Common myeloid progenitor, CD34-positive (primary cell): ENCODE measurements around the gene CMTR2.
"Not testable (repeated sequence)": the region's sequence is repeated elsewhere in the genome, so short reads cannot be mapped to it uniquely, and the experiment has no call there.

ENCODE experiments used
- CTCF ChIA-PET: fragments of 350-600 bp; sonication (Branson Sonifier 250); formaldehyde crosslinking; loops from one replicate; lab custom pipeline; 2021; ENCODE audit warnings: antibody characterized with exemption; lab: Charles Lee
- POLR2A ChIA-PET: fragments of 350-600 bp; sonication (Branson Sonifier 250); formaldehyde crosslinking; loops from one replicate; lab custom pipeline; 2021; ENCODE audit warnings: antibody characterized with exemption; lab: Charles Lee
- DNase-seq, 3 donors: peaks; one replicate each; pipeline versions ENCODE4 v3.0.0 to v3.0.0-alpha.2; 2013
- H3K27ac ChIP-seq, 2 experiments: 1 replicate in 1 of 2; 2 replicates in 1 of 2; pipeline ENCODE4 v1.7.0; 2013; ENCODE audit warnings: inconsistent platforms in 2 of 2, low read length in 2 of 2, mild to moderate bottlenecking in 2 of 2, low read depth in 1 of 2, moderate library complexity in 1 of 2; ENCODE audit not compliant: severe bottlenecking in 2 of 2, insufficient read depth in 1 of 2, poor library complexity in 1 of 2
- H3K27me3 ChIP-seq, 5 experiments: replicated peaks in 2 of 5; 1 replicate in 3 of 5; 2 replicates in 2 of 5; pipeline versions ENCODE4 v1.6.1 to v1.7.0; 2013; ENCODE audit warnings: low read length in 4 of 5, mild to moderate bottlenecking in 2 of 5, moderate library complexity in 2 of 5, inconsistent platforms in 1 of 5; ENCODE audit not compliant: insufficient read depth in 5 of 5, control insufficient read depth in 4 of 5
- H3K36me3 ChIP-seq, 4 experiments: 1 replicate in 2 of 4; 2 replicates in 2 of 4; pipeline versions ENCODE4 v1.6.1 to v1.7.0; 2013; ENCODE audit warnings: low read length in 3 of 4, control low read depth in 1 of 4, mild to moderate bottlenecking in 1 of 4; ENCODE audit not compliant: control insufficient read depth in 4 of 4, insufficient read depth in 4 of 4
- H3K4me1 ChIP-seq, 4 experiments: 1 replicate in 3 of 4; 2 replicates in 1 of 4; pipeline versions ENCODE4 v1.6.1 to v1.7.1; 2013; ENCODE audit warnings: low read length in 3 of 4, mild to moderate bottlenecking in 3 of 4, control low read depth in 1 of 4, inconsistent platforms in 1 of 4, moderate library complexity in 1 of 4; ENCODE audit not compliant: control insufficient read depth in 4 of 4, insufficient read depth in 4 of 4; ENCODE audit errors: control extremely low read depth in 1 of 4
- H3K4me3 ChIP-seq, 7 experiments: 1 replicate in 4 of 7; 2 replicates in 3 of 7; pipeline versions ENCODE4 v1.5.1 to v1.7.0; 2013; ENCODE audit warnings: mild to moderate bottlenecking in 7 of 7, low read length in 6 of 7, moderate library complexity in 6 of 7, inconsistent platforms in 2 of 7, low read depth in 2 of 7, control low read depth in 1 of 7; ENCODE audit not compliant: insufficient read depth in 4 of 7, control insufficient read depth in 1 of 7; ENCODE audit errors: extremely low read depth in 1 of 7
- H3K9me3 ChIP-seq, 5 experiments: 1 replicate in 4 of 5; 2 replicates in 1 of 5; pipeline versions ENCODE4 v1.6.1 to v1.7.1; 2013; ENCODE audit warnings: low read length in 4 of 5, mild to moderate bottlenecking in 2 of 5, inconsistent platforms in 1 of 5, low read depth in 1 of 5, moderate library complexity in 1 of 5; ENCODE audit not compliant: control insufficient read depth in 4 of 5, insufficient read depth in 2 of 5; ENCODE audit errors: control extremely low read depth in 1 of 5
- WGBS: methylation state at CpG from one replicate; pipeline ENCODE4 v1.1.5; 2013; ENCODE audit not compliant: insufficient coverage; 5-methylcytosine and 5-hydroxymethylcytosine counted together

Gene CMTR2

GRCh38 chr16:71315269-71315668 is 26.1 kb upstream of the CMTR2 start:
- Histone ChIP-seq H3K9me3 (no peaks in the 10 kb centered on the region), H3K27me3 (peaks cover 2 to 21% (median 3%) of the 10 kb centered on the region in 5 experiments), H3K36me3 (no peaks in the 10 kb centered on the region), H3K4me3 (no peak overlapping the region), H3K27ac (no peak overlapping the region), H3K4me1 (no peaks in the 10 kb centered on the region)
- WGBS, result 86% methylated on average over 1 of the region's 3 CpGs
- DNase-seq, result no peak
- ChIA-PET CTCF (interaction anchor here (0.6 to 1.4 kb wide), 3 partner anchors 26 to 185 kb away, joined by 3 read pairs; no protein-coding TSS in a partner anchor), POLR2A (no interaction called here)

DNA sequence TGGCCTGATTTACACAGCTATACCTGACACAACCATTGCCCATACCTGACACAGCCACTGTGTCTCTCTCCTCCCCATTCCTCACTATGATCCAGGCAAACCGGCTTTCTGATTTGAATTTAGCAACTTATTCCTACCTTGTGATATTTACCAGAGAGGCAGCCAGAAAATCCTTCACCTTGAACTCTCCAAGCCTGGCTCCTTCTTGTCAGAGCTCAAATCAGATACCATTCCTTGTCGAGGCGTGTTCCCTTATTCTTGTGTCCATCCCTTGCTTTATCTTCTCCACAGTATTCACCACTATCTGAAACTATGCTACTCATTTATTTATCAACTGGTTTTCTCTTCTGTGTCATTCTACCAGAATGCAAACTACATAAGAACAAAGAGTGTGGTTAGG is 24.4 kb upstream of the CMTR2 start:
- H3K27me3 ChIP-seq, result peaks cover 2 to 25% (median 9%) of the 10 kb centered on the region in 5 experiments
- H3K27ac ChIP-seq, H3K4me1 ChIP-seq, H3K4me3 ChIP-seq, H3K9me3 ChIP-seq, H3K36me3 ChIP-seq, CTCF ChIA-PET, DNase-seq: not testable (repeated sequence)
- POLR2A ChIA-PET, result interaction anchor here (0.7 kb wide), 1 partner anchor 153 kb away, joined by 3 read pairs; no protein-coding TSS in a partner anchor
- whole genome bisulfite sequencing, result 94% methylated on average over 2 of the region's 3 CpGs

- Histone ChIP-seq H3K4me3 (no peak overlapping the region), H3K36me3 (no peaks in the 10 kb centered on the region), H3K4me1 (no peaks in the 10 kb centered on the region), H3K9me3 (no peaks in the 10 kb centered on the region), H3K27ac (no peak overlapping the region), H3K27me3 (peaks cover 0 to 25% (median 9%) of the 10 kb centered on the region in 5 experiments)
- 26% methylated on average over 6 of the region's 7 CpGs for WGBS
- ChIA-PET POLR2A (no interaction called here), CTCF (interaction anchor here (0.6 to 2.8 kb wide), 16 partner anchors 9 to 189 kb away, joined by 3 to 8 read pairs (median 4); no protein-coding TSS in a partner anchor)
- peak; percentile 22 to 54 (median 44) for DNase-seq
Measured at GRCh38 chr16:71311553-71312158, 22.5 kb upstream of the CMTR2 start.

- 95% methylated on average over 4 of the region's 5 CpGs for WGBS
- peaks cover 0 to 26% (median 3%) of the 10 kb centered on the region in 5 experiments for H3K27me3 ChIP-seq
- no peak overlapping the region for H3K27ac ChIP-seq
- no peak overlapping the region for H3K4me3 ChIP-seq
- peak in 1 of 3 donors; percentile 10 for DNase-seq
- POLR2A ChIA-PET, result no interaction called here
- H3K36me3 ChIP-seq, result no peaks in the 10 kb centered on the region
- no peaks in the 10 kb centered on the region for H3K4me1 ChIP-seq
- CTCF ChIA-PET, result interaction anchor here (0.6 kb wide), 1 partner anchor 156 kb away, joined by 4 read pairs; no protein-coding TSS in a partner anchor
- H3K9me3 ChIP-seq, result peaks cover 0 to 7% (median 0%) of the 10 kb centered on the region in 5 experiments
Measured at GRCh38 chr16:71303938-71304337, 14.7 kb upstream of the CMTR2 start.

- WGBS, result 100% methylated on average over 1 of the region's 2 CpGs
- H3K4me1 ChIP-seq, result no peaks in the 10 kb centered on the region
- no peaks in the 10 kb centered on the region for H3K9me3 ChIP-seq
- H3K36me3 ChIP-seq, result no peaks in the 10 kb centered on the region
- H3K4me3 ChIP-seq, result no peak overlapping the region
- POLR2A ChIA-PET, result no interaction called here
- H3K27me3 ChIP-seq, result peaks cover 0 to 42% (median 5%) of the 10 kb centered on the region in 5 experiments
- CTCF ChIA-PET, result no interaction called here
- DNase-seq, result no peak
- no peak overlapping the region for H3K27ac ChIP-seq
Measured at GRCh38 chr16:71297341-71297634, 8.1 kb upstream of the CMTR2 start.

GRCh38 chr16:71296584-71297340 is 7.6 kb upstream of the CMTR2 start:
- DNase-seq, result no peak
- ChIA-PET POLR2A (no interaction called here), CTCF (no interaction called here)
- H3K36me3 ChIP-seq, result no peaks in the 10 kb centered on the region
- H3K4me3 ChIP-seq, result no peak overlapping the region
- no peaks in the 10 kb centered on the region for H3K4me1 ChIP-seq
- 100% methylated on average over 1 of the region's 3 CpGs for WGBS
- no peaks in the 10 kb centered on the region for H3K9me3 ChIP-seq
- peaks cover 0 to 41% (median 6%) of the 10 kb centered on the region in 5 experiments for H3K27me3 ChIP-seq
- H3K27ac ChIP-seq, result no peak overlapping the region

GRCh38 chr16:71295950-71296349 is 6.7 kb upstream of the CMTR2 start:
- POLR2A ChIA-PET, result no interaction called here
- H3K4me3 ChIP-seq, result no peak overlapping the region
- no CpG with 5 or more reads among the region's 1 CpG for WGBS

More at GRCh38 chr16:71295950-71296349, 6.7 kb upstream of the CMTR2 start:
- peaks cover 0 to 37% (median 4%) of the 10 kb centered on the region in 5 experiments for H3K27me3 ChIP-seq
- no peaks in the 10 kb centered on the region for H3K9me3 ChIP-seq
- H3K36me3 ChIP-seq, result no peaks in the 10 kb centered on the region
- no peaks in the 10 kb centered on the region for H3K4me1 ChIP-seq
- no peak for DNase-seq
- CTCF ChIA-PET, result no interaction called here
- H3K27ac ChIP-seq, result no peak overlapping the region
